Ascending aorta (tissue), 2 donors: ENCODE measurements around the gene FHAD1. TPM values are rescaled to one million over a fixed set of nuclear protein-coding genes. Genes with fewer than 3 reads are reported as not detected.

ENCODE experiments used
- DNase-seq, 2 donors: peaks; one replicate each; pipeline ENCODE4 v3.0.0-alpha.2; 2019; ENCODE audit warnings: low spot score in 2 of 2
- H3K27ac ChIP-seq, 2 donors: fragments of 200-600 bp; sonication (generic); one replicate each; pipeline ENCODE4 v1.5.1; 2016 to 2017; ENCODE audit warnings: mild to moderate bottlenecking in 1 of 2
- H3K27me3 ChIP-seq: fragments of 200-600 bp; sonication (generic); one replicate; pipeline ENCODE4 v1.5.1; 2017
- H3K36me3 ChIP-seq, 2 donors: fragments of 200-600 bp; sonication (generic); one replicate each; pipeline ENCODE4 v1.5.1; 2016
- H3K4me1 ChIP-seq, 2 donors: fragments of 200-600 bp; sonication (generic); one replicate each; pipeline ENCODE4 v1.5.1; 2016 to 2017; ENCODE audit warnings: mild to moderate bottlenecking in 1 of 2
- H3K4me3 ChIP-seq, 2 donors: fragments of 200-600 bp; sonication (generic); one replicate each; pipeline ENCODE4 v1.5.1; 2016 to 2017; ENCODE audit warnings: mild to moderate bottlenecking in 1 of 2
- H3K9me3 ChIP-seq, 2 donors: fragments of 200-600 bp; sonication (generic); one replicate each; pipeline ENCODE4 v1.5.1; 2016
- intact Hi-C: fragments of 100-400 bp; cut with DNase I; formaldehyde crosslinking; loops from one replicate; pipeline ENCODE4 v1.15.1; 2023
- total RNA-seq: library from RNA; depleted of rRNA; stranded (reverse); fragments of >200 nt; gene quantifications from one replicate; pipeline ENCODE4 v1.1.0, GENCODE V29; 2016
- TF ChIP-seq, protein P1 (sequence below), 3 experiments: fragments of 200-600 bp in 2 of 3; fragments of 450-650 bp in 1 of 3; sonication (generic) in 2 of 3; IDR thresholded peaks; one replicate each; pipeline ENCODE4 v1.5.1; 2016 to 2019; ENCODE audit warnings: antibody characterized with exemption in 3 of 3, mild to moderate bottlenecking in 1 of 3, moderate library complexity in 1 of 3

The FHAD1 gene
- total RNA-seq, 1 donor from 2014 or later: not detected

GRCh38 chr1:15435239-15436077 is 188.4 kb downstream of the FHAD1 start:
- H3K4me1 ChIP-seq: no peaks in the 10 kb centered on the region
- H3K27me3 ChIP-seq: no peaks in the 10 kb centered on the region
- no peak overlapping the region for H3K4me3 ChIP-seq
- intact Hi-C loops: no loop called here
- no peak overlapping the region for H3K27ac ChIP-seq
- no peak for DNase-seq
- no peaks in the 10 kb centered on the region for H3K36me3 ChIP-seq
- TF ChIP-seq, protein P1, sequence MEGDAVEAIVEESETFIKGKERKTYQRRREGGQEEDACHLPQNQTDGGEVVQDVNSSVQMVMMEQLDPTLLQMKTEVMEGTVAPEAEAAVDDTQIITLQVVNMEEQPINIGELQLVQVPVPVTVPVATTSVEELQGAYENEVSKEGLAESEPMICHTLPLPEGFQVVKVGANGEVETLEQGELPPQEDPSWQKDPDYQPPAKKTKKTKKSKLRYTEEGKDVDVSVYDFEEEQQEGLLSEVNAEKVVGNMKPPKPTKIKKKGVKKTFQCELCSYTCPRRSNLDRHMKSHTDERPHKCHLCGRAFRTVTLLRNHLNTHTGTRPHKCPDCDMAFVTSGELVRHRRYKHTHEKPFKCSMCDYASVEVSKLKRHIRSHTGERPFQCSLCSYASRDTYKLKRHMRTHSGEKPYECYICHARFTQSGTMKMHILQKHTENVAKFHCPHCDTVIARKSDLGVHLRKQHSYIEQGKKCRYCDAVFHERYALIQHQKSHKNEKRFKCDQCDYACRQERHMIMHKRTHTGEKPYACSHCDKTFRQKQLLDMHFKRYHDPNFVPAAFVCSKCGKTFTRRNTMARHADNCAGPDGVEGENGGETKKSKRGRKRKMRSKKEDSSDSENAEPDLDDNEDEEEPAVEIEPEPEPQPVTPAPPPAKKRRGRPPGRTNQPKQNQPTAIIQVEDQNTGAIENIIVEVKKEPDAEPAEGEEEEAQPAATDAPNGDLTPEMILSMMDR (IDR thresholded peaks at IDR 0.05): no peak
- no peaks in the 10 kb centered on the region for H3K9me3 ChIP-seq

- no peak overlapping the region for H3K27ac ChIP-seq
- no peak for DNase-seq
- H3K9me3 ChIP-seq: no peaks in the 10 kb centered on the region
- H3K4me3 ChIP-seq: no peak overlapping the region
- TF ChIP-seq, protein P1 (IDR thresholded peaks at IDR 0.05): no peak
- no peaks in the 10 kb centered on the region for H3K4me1 ChIP-seq
- H3K27me3 ChIP-seq: no peaks in the 10 kb centered on the region
- no peaks in the 10 kb centered on the region for H3K36me3 ChIP-seq
- intact Hi-C loops: no loop called here
Observed at GRCh38 chr1:15436881-15437442, 189.9 kb downstream of the FHAD1 start.

- TF ChIP-seq, protein P1 (IDR thresholded peaks at IDR 0.05): no peak
- intact Hi-C loops: no loop called here
- Histone ChIP-seq H3K9me3 (no peaks in the 10 kb centered on the region), H3K27me3 (no peaks in the 10 kb centered on the region), H3K27ac (no peak overlapping the region), H3K4me3 (no peak overlapping the region), H3K4me1 (no peaks in the 10 kb centered on the region), H3K36me3 (no peaks in the 10 kb centered on the region)
- DNase-seq: no peak
Observed at GRCh38 chr1:15439325-15439724, 192.3 kb downstream of the FHAD1 start.

GRCh38 chr1:15440357-15440756 is 193.3 kb downstream of the FHAD1 start:
- H3K9me3 ChIP-seq: no peaks in the 10 kb centered on the region
- H3K4me1 ChIP-seq: no peaks in the 10 kb centered on the region
- intact Hi-C loops: no loop called here
- TF ChIP-seq, protein P1 (IDR thresholded peaks at IDR 0.05): no peak
- no peaks in the 10 kb centered on the region for H3K36me3 ChIP-seq
- no peak for DNase-seq
- no peaks in the 10 kb centered on the region for H3K27me3 ChIP-seq
- H3K27ac ChIP-seq: no peak overlapping the region
- no peak overlapping the region for H3K4me3 ChIP-seq

GRCh38 chr1:15441247-15441646 is 194.2 kb downstream of the FHAD1 start:
- intact Hi-C loops: no loop called here
- H3K27ac ChIP-seq: no peak overlapping the region
- no peaks in the 10 kb centered on the region for H3K9me3 ChIP-seq
- H3K4me3 ChIP-seq: no peak overlapping the region
- TF ChIP-seq, protein P1 (IDR thresholded peaks at IDR 0.05): no peak
- no peaks in the 10 kb centered on the region for H3K4me1 ChIP-seq
- H3K27me3 ChIP-seq: no peaks in the 10 kb centered on the region
- no peaks in the 10 kb centered on the region for H3K36me3 ChIP-seq
- DNase-seq: no peak
